IMR-90 (cell line): Measurements from ENCODE around the gene ERC2.

Source experiments
- MAFK ChIP-seq: IDR thresholded peaks from 2 replicates; pipeline ENCODE4 v1.6.1; 2012; ENCODE audit warnings: low read depth, low read length, improper control_type of control experiment
- MXI1 ChIP-seq: IDR thresholded peaks from 2 replicates; pipeline ENCODE4 v1.6.1; 2012; ENCODE audit warnings: low read depth, mild to moderate bottlenecking, low read length, moderate library complexity, borderline replicate concordance
- POLR2A ChIP-seq: IDR thresholded peaks from 2 replicates; pipeline ENCODE4 v1.6.1; 2012; ENCODE audit warnings: mild to moderate bottlenecking, low read depth, low read length
- TF ChIP-seq, protein P1 (sequence below): fragments of 150-350 bp; IDR thresholded peaks from 2 replicates; pipeline ENCODE4 v1.6.1; 2016; ENCODE audit warnings: low read depth, mild to moderate bottlenecking, low read length, moderate library complexity, borderline replicate concordance
- TF ChIP-seq, protein P2 (sequence below): conservative IDR thresholded peaks from 2 replicates; pipeline ENCODE4 v1.5.1; 2012; ENCODE audit warnings: mild to moderate bottlenecking, low read depth, low read length, improper control_type of control experiment

DNA sequence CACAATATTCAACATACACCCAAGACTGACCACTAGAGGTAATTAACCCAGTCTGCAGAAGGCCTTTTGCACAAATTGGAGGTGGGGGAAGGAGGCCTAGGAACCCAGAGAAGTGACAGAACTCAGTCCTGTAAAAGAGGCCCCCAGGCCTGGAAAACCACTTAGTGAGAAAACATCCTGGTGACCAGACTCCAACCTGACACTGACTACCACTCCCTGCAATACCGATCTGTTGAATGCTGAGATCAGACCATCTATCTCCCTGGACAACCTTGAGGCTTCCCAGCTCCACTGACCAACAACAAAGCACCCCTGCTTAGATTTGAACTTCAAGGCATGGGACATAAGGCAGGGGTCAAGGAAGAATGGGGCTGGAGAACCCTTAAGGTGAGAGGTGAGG is 719.2 kb downstream of the ERC2 start:
- TF ChIP-seq, protein P1, sequence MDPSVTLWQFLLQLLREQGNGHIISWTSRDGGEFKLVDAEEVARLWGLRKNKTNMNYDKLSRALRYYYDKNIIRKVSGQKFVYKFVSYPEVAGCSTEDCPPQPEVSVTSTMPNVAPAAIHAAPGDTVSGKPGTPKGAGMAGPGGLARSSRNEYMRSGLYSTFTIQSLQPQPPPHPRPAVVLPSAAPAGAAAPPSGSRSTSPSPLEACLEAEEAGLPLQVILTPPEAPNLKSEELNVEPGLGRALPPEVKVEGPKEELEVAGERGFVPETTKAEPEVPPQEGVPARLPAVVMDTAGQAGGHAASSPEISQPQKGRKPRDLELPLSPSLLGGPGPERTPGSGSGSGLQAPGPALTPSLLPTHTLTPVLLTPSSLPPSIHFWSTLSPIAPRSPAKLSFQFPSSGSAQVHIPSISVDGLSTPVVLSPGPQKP, result no peak
- TF ChIP-seq POLR2A (no peak), MXI1 (no peak), MAFK (no peak)
- TF ChIP-seq, protein P2, sequence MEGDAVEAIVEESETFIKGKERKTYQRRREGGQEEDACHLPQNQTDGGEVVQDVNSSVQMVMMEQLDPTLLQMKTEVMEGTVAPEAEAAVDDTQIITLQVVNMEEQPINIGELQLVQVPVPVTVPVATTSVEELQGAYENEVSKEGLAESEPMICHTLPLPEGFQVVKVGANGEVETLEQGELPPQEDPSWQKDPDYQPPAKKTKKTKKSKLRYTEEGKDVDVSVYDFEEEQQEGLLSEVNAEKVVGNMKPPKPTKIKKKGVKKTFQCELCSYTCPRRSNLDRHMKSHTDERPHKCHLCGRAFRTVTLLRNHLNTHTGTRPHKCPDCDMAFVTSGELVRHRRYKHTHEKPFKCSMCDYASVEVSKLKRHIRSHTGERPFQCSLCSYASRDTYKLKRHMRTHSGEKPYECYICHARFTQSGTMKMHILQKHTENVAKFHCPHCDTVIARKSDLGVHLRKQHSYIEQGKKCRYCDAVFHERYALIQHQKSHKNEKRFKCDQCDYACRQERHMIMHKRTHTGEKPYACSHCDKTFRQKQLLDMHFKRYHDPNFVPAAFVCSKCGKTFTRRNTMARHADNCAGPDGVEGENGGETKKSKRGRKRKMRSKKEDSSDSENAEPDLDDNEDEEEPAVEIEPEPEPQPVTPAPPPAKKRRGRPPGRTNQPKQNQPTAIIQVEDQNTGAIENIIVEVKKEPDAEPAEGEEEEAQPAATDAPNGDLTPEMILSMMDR, result no peak
